IMR-90 (cell line): ENCODE results near the gene EEF1B2. TPM values are rescaled to one million over a fixed set of nuclear protein-coding genes. Genes with fewer than 3 reads are reported as not detected.

Experiments used
- ATAC-seq: fragments of 200-7000 bp; cut with Tn5 transposase; 2 replicates; pipeline ENCODE4 v1.9.1; 2020; ENCODE audit warnings: low read depth, mild to moderate bottlenecking, moderate library complexity
- BruUV-seq: library from RNA; stranded (reverse); fragments of 400-500 nt; replicated peaks from 2 replicates; lab custom pipeline; 2021; lab: Mats Ljungman, UMichigan
- CTCF ChIA-PET: fragments of 300-600 bp; formaldehyde crosslinking; extraction: SDS; loops from one replicate; lab custom pipeline; 2021; ENCODE audit warnings: antibody characterized with exemption; lab: Yijun Ruan, JAX
- POLR2A ChIA-PET: fragments of 300-600 bp; sonication (Branson Sonifier 250); formaldehyde crosslinking; loops from one replicate; lab custom pipeline; 2022; ENCODE audit warnings: antibody characterized with exemption; ENCODE audit not compliant: unreplicated experiment; lab: Charles Lee
- DNase-seq: peaks from one replicate; pipeline ENCODE4 v3.0.0; 2013
- H2AFZ ChIP-seq: replicated peaks from 2 replicates; pipeline ENCODE3; 2013; ENCODE audit warnings: low read length, mild to moderate bottlenecking; ENCODE audit not compliant: poor library complexity
- H2AK5ac ChIP-seq: 2 replicates; pipeline ENCODE4 v1.6.1; 2013; ENCODE audit warnings: low read depth, low read length, inconsistent platforms
- H2AK9ac ChIP-seq: replicated peaks from 2 replicates; pipeline ENCODE3; 2013; ENCODE audit warnings: mild to moderate bottlenecking, low read depth, low read length, moderate library complexity; ENCODE audit not compliant: poor library complexity
- H2BK120ac ChIP-seq: 2 replicates; pipeline ENCODE4 v1.6.1; 2013; ENCODE audit warnings: low read depth, low read length, inconsistent platforms
- H2BK15ac ChIP-seq: 3 replicates; pipeline ENCODE4 v1.6.1; 2013; ENCODE audit warnings: low read depth, low read length, inconsistent platforms
- H2BK20ac ChIP-seq: 2 replicates; pipeline ENCODE4 v1.6.1; 2013; ENCODE audit warnings: low read depth, mild to moderate bottlenecking, inconsistent platforms, low read length, moderate library complexity
- H2BK5ac ChIP-seq: 2 replicates; pipeline ENCODE4 v1.6.1; 2013; ENCODE audit warnings: mild to moderate bottlenecking, low read depth, low read length, inconsistent platforms; ENCODE audit not compliant: poor library complexity, severe bottlenecking
- H3K14ac ChIP-seq: replicated peaks from 2 replicates; pipeline ENCODE4 v1.6.1; 2013; ENCODE audit warnings: low read depth, low read length, inconsistent platforms
- H3K18ac ChIP-seq: 2 replicates; pipeline ENCODE4 v1.6.1; 2013; ENCODE audit warnings: low read depth, low read length, control low read depth
- H3K23ac ChIP-seq: 2 replicates; pipeline ENCODE4 v1.6.1; 2013; ENCODE audit warnings: low read depth, low read length, inconsistent platforms
- H3K27ac ChIP-seq: 2 replicates; pipeline ENCODE4 v1.5.1; 2013; ENCODE audit warnings: mild to moderate bottlenecking, control low read depth, low read length; ENCODE audit not compliant: insufficient read depth
- H3K27me3 ChIP-seq: 2 replicates; pipeline ENCODE4 v1.6.1; 2013; ENCODE audit warnings: low read length; ENCODE audit not compliant: control insufficient read depth, insufficient read depth
- H3K36me3 ChIP-seq: 2 replicates; pipeline ENCODE4 v1.6.1; 2013; ENCODE audit warnings: low read length, mixed read lengths; ENCODE audit not compliant: control insufficient read depth, insufficient read depth
- H3K4ac ChIP-seq: 2 replicates; pipeline ENCODE4 v1.6.1; 2013; ENCODE audit warnings: low read depth, low read length, inconsistent platforms
- H3K4me1 ChIP-seq: 2 replicates; pipeline ENCODE4 v1.6.1; 2013; ENCODE audit warnings: low read length, mixed read lengths; ENCODE audit not compliant: control insufficient read depth, insufficient read depth
- H3K4me2 ChIP-seq: 2 replicates; pipeline ENCODE4 v1.6.1; 2013; ENCODE audit warnings: low read depth, mild to moderate bottlenecking, control low read depth, low read length, moderate library complexity
- H3K4me3 ChIP-seq: 2 replicates; pipeline ENCODE4 v1.5.1; 2013; ENCODE audit warnings: low read depth, mild to moderate bottlenecking, control low read depth, low read length, moderate library complexity; ENCODE audit not compliant: insufficient read depth
- H3K56ac ChIP-seq: 2 replicates; pipeline ENCODE4 v1.6.1; 2013; ENCODE audit warnings: low read length, inconsistent platforms; ENCODE audit not compliant: insufficient read depth; ENCODE audit errors: extremely low read depth
- H3K79me1 ChIP-seq, 2 experiments: 2 replicates each; pipeline ENCODE4 v1.6.1; 2013; ENCODE audit warnings: low read length in 2 of 2, inconsistent platforms in 1 of 2, low read depth in 1 of 2
- H3K9ac ChIP-seq: 2 replicates; pipeline ENCODE4 v1.6.1; 2013; ENCODE audit warnings: low read depth, low read length, control low read depth
- H3K9me1 ChIP-seq: 2 replicates; pipeline ENCODE4 v1.6.1; 2013; ENCODE audit warnings: low read length, inconsistent platforms; ENCODE audit not compliant: insufficient read depth
- H3K9me3 ChIP-seq: 2 replicates; pipeline ENCODE4 v1.6.1; 2013; ENCODE audit warnings: low read length; ENCODE audit not compliant: control insufficient read depth, insufficient read depth
- H4K20me1 ChIP-seq: 2 replicates; pipeline ENCODE4 v1.6.1; 2013; ENCODE audit warnings: low read length, inconsistent platforms; ENCODE audit not compliant: insufficient read depth
- H4K5ac ChIP-seq: 2 replicates; pipeline ENCODE4 v1.6.1; 2013; ENCODE audit warnings: mild to moderate bottlenecking, low read depth, low read length, control low read depth
- H4K8ac ChIP-seq, 2 experiments: 2 replicates each; pipeline ENCODE4 v1.6.1; 2013; ENCODE audit warnings: low read depth in 2 of 2, low read length in 2 of 2, control low read depth in 1 of 2, inconsistent platforms in 1 of 2
- H4K91ac ChIP-seq: 2 replicates; pipeline ENCODE4 v1.6.1; 2013; ENCODE audit warnings: low read depth, low read length, inconsistent platforms; ENCODE audit not compliant: insufficient read depth
- BHLHE40 ChIP-seq: fragments of 150-350 bp; IDR thresholded peaks from 2 replicates; pipeline ENCODE4 v1.6.1; 2016; ENCODE audit warnings: mild to moderate bottlenecking, low read depth, low read length
- CEBPB ChIP-seq: IDR thresholded peaks from 2 replicates; pipeline ENCODE4 v1.6.1; 2012; ENCODE audit warnings: low read depth, low read length, improper control_type of control experiment
- FOS ChIP-seq: fragments of 150-350 bp; IDR thresholded peaks from 2 replicates; pipeline ENCODE4 v1.6.1; 2016; ENCODE audit warnings: low read depth, low read length
- MXI1 ChIP-seq: IDR thresholded peaks from 2 replicates; pipeline ENCODE4 v1.6.1; 2012; ENCODE audit warnings: low read depth, mild to moderate bottlenecking, low read length, moderate library complexity, borderline replicate concordance
- POLR2A ChIP-seq: IDR thresholded peaks from 2 replicates; pipeline ENCODE4 v1.6.1; 2012; ENCODE audit warnings: mild to moderate bottlenecking, low read depth, low read length
- RAD21 ChIP-seq: IDR thresholded peaks from 2 replicates; pipeline ENCODE4 v1.6.1; 2012; ENCODE audit warnings: low read length, improper control_type of control experiment
- RCOR1 ChIP-seq: IDR thresholded peaks from 2 replicates; pipeline ENCODE4 v1.6.1; 2012; ENCODE audit warnings: mild to moderate bottlenecking, low read length, improper control_type of control experiment; ENCODE audit not compliant: insufficient replicate concordance
- RFX5 ChIP-seq: IDR thresholded peaks from 2 replicates; pipeline ENCODE4 v1.8.0; 2012; ENCODE audit warnings: low read depth, mild to moderate bottlenecking, low read length, moderate library complexity
- SMC3 ChIP-seq: fragments of 150-350 bp; IDR thresholded peaks from 2 replicates; pipeline ENCODE4 v1.6.1; 2016; ENCODE audit warnings: low read depth, mild to moderate bottlenecking, antibody characterized with exemption, low read length, moderate library complexity
- WGBS, 2 experiments: methylation state at CpG; one replicate each; pipeline versions ENCODE4 v1.1.5 to v1.1.7; 2013; ENCODE audit warnings: missing lambda C conversion rate in 2 of 2; ENCODE audit not compliant: insufficient read length in 1 of 2; ENCODE audit errors: extremely low coverage in 2 of 2; 5-methylcytosine and 5-hydroxymethylcytosine counted together
- dilution Hi-C: fragments of 300-500 bp; cut with HindIII; formaldehyde crosslinking; loops from one replicate; pipeline ENCODE4 v1.14.3; 2018; ENCODE audit warnings: low sequenced_read_pairs; ENCODE audit not compliant: unreplicated experiment
- in situ Hi-C: fragments of 300-500 bp; cut with MboI; formaldehyde crosslinking; loops from 3 replicates; pipeline ENCODE4 v1.14.3; 2019; ENCODE audit warnings: low sequenced_read_pairs, inconsistent platforms, mixed read lengths
- intact Hi-C: fragments of 100-400 bp; cut with micrococcal nuclease; formaldehyde crosslinking; loops from 2 replicates; pipeline ENCODE4 v1.10.0; 2022
- polyA plus RNA-seq, 3 experiments: library from polyadenylated mRNA; depleted of rRNA; stranded (reverse); fragments of >200 nt; gene quantifications; 2 replicates each; pipeline ENCODE4 v1.2.3, GENCODE V29; 2012; ENCODE audit warnings: low replicate concordance in 1 of 3
- total RNA-seq: library from RNA; depleted of rRNA; stranded (reverse); fragments of >200 nt; gene quantifications from 2 replicates; pipeline ENCODE4 v1.2.3, GENCODE V29; 2012

EEF1B2 gene
- total and polyA plus RNA-seq, 2 of the 4 experiments (the other 2 are of a cell fraction), result 574 to 751 TPM

DNA sequence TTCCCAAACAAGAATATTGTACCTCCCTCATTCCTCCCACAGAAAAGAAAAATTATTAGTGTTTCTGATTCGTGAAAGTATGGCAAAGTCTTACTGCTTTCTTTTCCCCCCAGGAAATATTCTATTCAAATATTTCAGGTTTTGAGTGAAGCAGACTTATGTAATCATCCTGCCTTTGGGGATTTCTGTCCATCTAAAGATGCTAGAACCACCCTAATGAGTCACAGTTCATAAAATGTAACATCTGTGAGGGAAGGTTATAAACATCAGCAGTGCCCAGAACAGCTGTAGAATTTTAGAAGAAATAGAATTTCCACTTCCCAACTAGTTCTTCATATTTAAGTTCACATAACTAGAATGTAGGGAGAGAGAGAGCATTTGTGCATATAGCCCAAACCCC, 39.0 kb downstream of the EEF1B2 start:
- Histone ChIP-seq H3K36me3 (no peaks in the 10 kb centered on the region), H3K23ac (no peak overlapping the region), H3K4me1 (no peaks in the 10 kb centered on the region), H3K27me3 (no peaks in the 10 kb centered on the region; the same call in none of the 2 replicates), H3K56ac (no peak overlapping the region), H3K4me2 (no peak overlapping the region), H2AK5ac (no peak overlapping the region), H3K14ac (no peak overlapping the region), H3K9me3 (no peaks in the 10 kb centered on the region), H3K27ac (no peak overlapping the region), H3K4me3 (no peak overlapping the region), H4K5ac (no peak overlapping the region), H3K18ac (no peak overlapping the region), H4K8ac (no peak overlapping the region), H2BK5ac (no peak overlapping the region), H3K9ac (no peak overlapping the region), H3K9me1 (no peaks in the 10 kb centered on the region), H2AFZ (no peak overlapping the region), H2AK9ac (no peak overlapping the region), H2BK20ac (no peak overlapping the region), H3K79me1 (no peaks in the 10 kb centered on the region), H4K91ac (no peak overlapping the region), H3K4ac (no peak overlapping the region), H4K20me1 (no peaks in the 10 kb centered on the region), H2BK15ac (no peak overlapping the region), H2BK120ac (no peak overlapping the region)
- in situ Hi-C loops, result no loop called here
- ChIA-PET POLR2A (no interaction called here), CTCF (interaction anchor here (0.6 kb wide), 1 partner anchor 55 kb away, joined by 3 read pairs; no protein-coding TSS in a partner anchor)
- dilution Hi-C loops, result no loop called here
- DNase-seq (peak; percentile 28), ATAC-seq (peak; percentile 48)
- TF ChIP-seq RFX5 (no peak), CEBPB (no peak), SMC3 (no peak), RAD21 (no peak), MXI1 (no peak), FOS (no peak), BHLHE40 (no peak), POLR2A (no peak), RCOR1 (no peak)
- BruUV-seq, result no TSS peak
- intact Hi-C loops, result no loop called here
- no CpG with 5 or more reads among the region's 1 CpG for WGBS, 2 experiments
